HEK293 (cell line): ENCODE results near the gene UST.

ENCODE experiments used
- CTCF ChIA-PET: fragments of 350-600 bp; formaldehyde crosslinking; extraction: SDS; loops from one replicate; lab custom pipeline; 2021; ENCODE audit warnings: antibody characterized with exemption; lab: Yijun Ruan, JAX
- POLR2A ChIA-PET: fragments of 300-600 bp; formaldehyde crosslinking; extraction: SDS; loops from one replicate; lab custom pipeline; 2020; ENCODE audit warnings: antibody characterized with exemption, inconsistent platforms; lab: Yijun Ruan, JAX
- H3K27ac ChIP-seq: fragments of 200-500 bp; sonication (Bioruptor generic); 2 replicates; pipeline ENCODE4 v1.5.1; 2014; ENCODE audit warnings: low read depth, low read length, control low read depth, inconsistent platforms; ENCODE audit errors: extremely low read depth
- H3K36me3 ChIP-seq, 2 experiments: fragments of 200-500 bp in 1 of 2; sonication (Bioruptor generic) in 1 of 2; 1 replicate in 1 of 2; 2 replicates in 1 of 2; pipeline ENCODE4 v1.5.1; 2014 to 2017; ENCODE audit warnings: inconsistent platforms in 2 of 2, low read length in 2 of 2; ENCODE audit not compliant: control insufficient read depth in 2 of 2, insufficient read depth in 1 of 2
- H3K4me1 ChIP-seq: fragments of 200-500 bp; sonication (Bioruptor generic); 2 replicates; pipeline ENCODE4 v1.5.1; 2014; ENCODE audit warnings: mild to moderate bottlenecking, low read length, inconsistent platforms; ENCODE audit not compliant: control insufficient read depth, insufficient read depth
- H3K4me3 ChIP-seq: 2 replicates; pipeline ENCODE4 v1.5.1; 2011; ENCODE audit warnings: low read depth, mild to moderate bottlenecking, control low read depth, low read length, moderate library complexity
- H3K9me3 ChIP-seq: fragments of 200-500 bp; sonication (Bioruptor generic); 2 replicates; pipeline ENCODE4 v1.5.1; 2014; ENCODE audit warnings: low read depth, low read length, inconsistent platforms; ENCODE audit not compliant: control insufficient read depth, insufficient read depth
- ELK4 ChIP-seq: IDR thresholded peaks from 2 replicates; pipeline ENCODE4 v1.6.1; 2011; ENCODE audit warnings: mild to moderate bottlenecking, low read depth, low read length, borderline replicate concordance
- INSM2 ChIP-seq: fragments of 450-650 bp; formaldehyde crosslinking; IDR thresholded peaks from 2 replicates; pipeline ENCODE4 v1.5.1; 2016; ENCODE audit warnings: missing biosample characterization, missing genetic modification characterization
- KLF16 ChIP-seq: fragments of 450-650 bp; formaldehyde crosslinking; IDR thresholded peaks from 2 replicates; pipeline ENCODE4 v1.5.1; 2017; ENCODE audit warnings: missing biosample characterization, missing genetic modification characterization
- REPIN1 ChIP-seq: fragments of 450-650 bp; formaldehyde crosslinking; IDR thresholded peaks from 2 replicates; pipeline ENCODE4 v1.5.1; 2017; ENCODE audit warnings: missing biosample characterization, missing genetic modification characterization, low read depth
- SALL2 ChIP-seq: fragments of 450-650 bp; formaldehyde crosslinking; IDR thresholded peaks from 2 replicates; pipeline ENCODE4 v1.5.0; 2017; ENCODE audit warnings: missing biosample characterization, mild to moderate bottlenecking, missing genetic modification characterization, borderline replicate concordance
- ZBTB44 ChIP-seq: fragments of 450-650 bp; IDR thresholded peaks from 2 replicates; pipeline ENCODE4 v1.5.1; 2018; ENCODE audit warnings: missing biosample characterization, mild to moderate bottlenecking, missing genetic modification characterization
- ZBTB48 ChIP-seq: fragments of 450-650 bp; formaldehyde crosslinking; IDR thresholded peaks from 2 replicates; pipeline ENCODE4 v1.5.1; 2016; ENCODE audit warnings: missing biosample characterization, missing genetic modification characterization
- ZFHX2 ChIP-seq: fragments of 450-650 bp; formaldehyde crosslinking; conservative IDR thresholded peaks from 2 replicates; pipeline ENCODE4 v1.5.1; 2016; ENCODE audit warnings: missing biosample characterization, missing genetic modification characterization
- ZNF16 ChIP-seq: fragments of 450-650 bp; formaldehyde crosslinking; IDR thresholded peaks from 2 replicates; pipeline ENCODE4 v1.5.1; 2016; ENCODE audit warnings: low read depth, missing biosample characterization, missing genetic modification characterization
- ZNF18 ChIP-seq: fragments of 450-650 bp; formaldehyde crosslinking; IDR thresholded peaks from 2 replicates; pipeline ENCODE4 v1.5.1; 2016; ENCODE audit warnings: missing biosample characterization, missing genetic modification characterization
- ZNF280D ChIP-seq: fragments of 450-650 bp; formaldehyde crosslinking; IDR thresholded peaks from 2 replicates; pipeline ENCODE4 v1.5.1; 2016; ENCODE audit warnings: missing biosample characterization, missing genetic modification characterization
- ZNF404 ChIP-seq: fragments of 450-650 bp; formaldehyde crosslinking; IDR thresholded peaks from 2 replicates; pipeline ENCODE4 v1.5.1; 2017; ENCODE audit warnings: missing biosample characterization, missing genetic modification characterization
- ZNF521 ChIP-seq: fragments of 450-650 bp; formaldehyde crosslinking; IDR thresholded peaks from 2 replicates; pipeline ENCODE4 v1.5.1; 2017; ENCODE audit warnings: missing biosample characterization, mild to moderate bottlenecking, missing genetic modification characterization
- ZNF654 ChIP-seq: fragments of 450-650 bp; formaldehyde crosslinking; IDR thresholded peaks from 2 replicates; pipeline ENCODE4 v1.5.1; 2016; ENCODE audit warnings: low read depth, missing biosample characterization, missing genetic modification characterization
- ZNF747 ChIP-seq: fragments of 450-650 bp; formaldehyde crosslinking; IDR thresholded peaks from 2 replicates; pipeline ENCODE4 v1.5.1; 2016; ENCODE audit warnings: missing biosample characterization, missing genetic modification characterization
- ZNF791 ChIP-seq: fragments of 450-650 bp; formaldehyde crosslinking; IDR thresholded peaks from 2 replicates; pipeline ENCODE4 v1.5.1; 2016; ENCODE audit warnings: missing biosample characterization, missing genetic modification characterization
- ZSCAN23 ChIP-seq: fragments of 450-650 bp; formaldehyde crosslinking; IDR thresholded peaks from 2 replicates; pipeline ENCODE4 v1.5.1; 2016; ENCODE audit warnings: missing biosample characterization, missing genetic modification characterization

Gene UST

GRCh38 chr6:148704400-148705246 is 42.2 kb upstream of the UST start:
- ChIA-PET CTCF (interaction anchor here (1.0 kb wide), 1 partner anchor 54 kb away, joined by 3 read pairs; no protein-coding TSS in a partner anchor), POLR2A (no interaction called here)
- no peak overlapping the region for H3K4me3 ChIP-seq

GRCh38 chr6:148708707-148709106 is 38.1 kb upstream of the UST start:
- H3K4me3 ChIP-seq, result no peak overlapping the region
- no peaks in the 10 kb centered on the region for H3K9me3 ChIP-seq
- TF ChIP-seq ZNF791 (tag by site-specific recombination) (no peak), ZBTB48 (no peak), ZNF280D (tag by site-specific recombination) (no peak), ELK4 (no peak), REPIN1 (tag by site-specific recombination) (no peak), ZBTB44 (tag by site-specific recombination) (no peak), ZNF747 (tag by site-specific recombination) (no peak)
- H3K27ac ChIP-seq, result no peak overlapping the region
- CTCF ChIA-PET, result interaction anchor here (0.6 to 0.7 kb wide), 4 partner anchors 68 to 1705 kb away, joined by 3 to 5 read pairs (median 4); no protein-coding TSS in a partner anchor
- H3K36me3 ChIP-seq, result no peaks in the 10 kb centered on the region
- no peaks in the 10 kb centered on the region for H3K4me1 ChIP-seq
- POLR2A ChIA-PET, result no interaction called here

More at GRCh38 chr6:148704400-148705246, 42.2 kb upstream of the UST start:
- no peak overlapping the region for H3K27ac ChIP-seq
- no peaks in the 10 kb centered on the region for H3K9me3 ChIP-seq
- H3K4me1 ChIP-seq, result no peaks in the 10 kb centered on the region
- no peak for TF ChIP-seq KLF16 (tag by site-specific recombination)
- TF ChIP-seq ZNF654 (tag by site-specific recombination), result no peak
- TF ChIP-seq ZNF18 (tag by site-specific recombination), result no peak
- TF ChIP-seq ZFHX2 (tag by site-specific recombination), result no peak
- no peak for TF ChIP-seq INSM2 (tag by site-specific recombination)
- TF ChIP-seq SALL2 (tag by site-specific recombination), result no peak
- no peak for TF ChIP-seq ZNF521
- TF ChIP-seq ZSCAN23 (tag by site-specific recombination), result no peak
- TF ChIP-seq ZNF404 (tag by site-specific recombination), result no peak
- no peak for TF ChIP-seq ZNF16
- H3K36me3 ChIP-seq, result no peaks in the 10 kb centered on the region
